Measurements from ENCODE around the gene GBGT1.

GBGT1 gene

DNA sequence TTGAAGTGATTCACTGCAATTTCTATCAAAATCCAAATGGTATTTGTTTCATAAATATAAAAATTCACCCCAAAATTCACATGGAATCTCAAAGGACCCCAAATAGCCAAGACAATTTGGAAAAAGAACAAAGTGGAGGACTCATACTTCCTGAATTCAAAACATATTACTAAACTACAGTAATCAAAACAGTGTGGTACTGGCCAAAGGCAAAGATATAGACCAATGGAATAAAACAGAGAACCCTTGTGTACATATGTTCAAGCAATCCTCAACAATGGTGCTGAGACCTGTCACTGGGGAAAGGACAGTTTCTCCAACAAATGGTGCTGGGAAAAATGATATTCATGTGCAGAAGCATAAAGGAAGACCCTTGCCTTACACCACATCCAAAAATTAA lies 31.3 kb upstream of the GBGT1 start:
- no peaks in the 10 kb centered on the region for H3K9me3 ChIP-seq (ENCODE audit: insufficient read depth, low read length)
- H3K4me3 ChIP-seq (ENCODE audit: insufficient read depth, low read length, poor library complexity, severe bottlenecking): no peak overlapping the region
- no peaks in the 10 kb centered on the region for H3K9me2 ChIP-seq (replicated peaks; ENCODE audit: insufficient read depth, low read length)
- TF ChIP-seq, protein P1, sequence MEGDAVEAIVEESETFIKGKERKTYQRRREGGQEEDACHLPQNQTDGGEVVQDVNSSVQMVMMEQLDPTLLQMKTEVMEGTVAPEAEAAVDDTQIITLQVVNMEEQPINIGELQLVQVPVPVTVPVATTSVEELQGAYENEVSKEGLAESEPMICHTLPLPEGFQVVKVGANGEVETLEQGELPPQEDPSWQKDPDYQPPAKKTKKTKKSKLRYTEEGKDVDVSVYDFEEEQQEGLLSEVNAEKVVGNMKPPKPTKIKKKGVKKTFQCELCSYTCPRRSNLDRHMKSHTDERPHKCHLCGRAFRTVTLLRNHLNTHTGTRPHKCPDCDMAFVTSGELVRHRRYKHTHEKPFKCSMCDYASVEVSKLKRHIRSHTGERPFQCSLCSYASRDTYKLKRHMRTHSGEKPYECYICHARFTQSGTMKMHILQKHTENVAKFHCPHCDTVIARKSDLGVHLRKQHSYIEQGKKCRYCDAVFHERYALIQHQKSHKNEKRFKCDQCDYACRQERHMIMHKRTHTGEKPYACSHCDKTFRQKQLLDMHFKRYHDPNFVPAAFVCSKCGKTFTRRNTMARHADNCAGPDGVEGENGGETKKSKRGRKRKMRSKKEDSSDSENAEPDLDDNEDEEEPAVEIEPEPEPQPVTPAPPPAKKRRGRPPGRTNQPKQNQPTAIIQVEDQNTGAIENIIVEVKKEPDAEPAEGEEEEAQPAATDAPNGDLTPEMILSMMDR (IDR thresholded peaks at IDR 0.05; ENCODE audit: insufficient read depth, low read length, poor library complexity, severe bottlenecking): no peak
- no peak for TF ChIP-seq EZH2phosphoT487 (conservative IDR thresholded peaks at IDR 0.05; ENCODE audit: low read length)
- H3K27ac ChIP-seq (ENCODE audit: low read depth, low read length): no peak overlapping the region
- H2AFZ ChIP-seq (ENCODE audit: low read depth, low read length, severe bottlenecking): no peak overlapping the region
- no peak overlapping the region for H3K4me2 ChIP-seq (ENCODE audit: low read depth, low read length, poor library complexity, severe bottlenecking)
- no peaks in the 10 kb centered on the region for H3K79me2 ChIP-seq (ENCODE audit: insufficient read depth, low read length)
- H3K36me3 ChIP-seq (ENCODE audit: low read length): no peaks in the 10 kb centered on the region
- no peak overlapping the region for H3K9ac ChIP-seq (ENCODE audit: low read length)
- no peaks in the 10 kb centered on the region for H3F3A ChIP-seq (ENCODE audit: insufficient read depth)
- no peaks in the 10 kb centered on the region for H3K27me3 ChIP-seq (ENCODE audit: low read length)
- H4K20me1 ChIP-seq (ENCODE audit: low read depth, low read length): no peaks in the 10 kb centered on the region

DNA sequence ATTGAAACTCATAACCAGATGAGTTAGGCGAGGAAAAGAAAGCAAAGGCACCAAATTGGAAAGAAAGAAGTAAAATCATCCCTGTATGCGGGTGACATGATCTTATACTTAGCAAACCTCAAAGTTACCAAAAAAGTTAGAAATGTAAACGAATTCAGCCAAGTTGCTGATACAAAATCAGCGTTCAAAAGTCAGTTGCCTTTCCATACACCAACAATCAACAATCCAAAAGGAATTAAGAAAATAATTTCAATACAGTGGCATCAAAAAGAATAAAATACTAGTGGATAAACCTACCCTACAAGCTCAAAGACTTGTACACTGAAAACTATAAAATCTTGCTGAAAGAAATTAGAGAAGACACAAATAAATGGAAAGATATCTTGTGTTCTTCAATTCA lies 30.9 kb upstream of the GBGT1 start:
- Histone ChIP-seq H3K27ac (ENCODE audit: low read depth, low read length) (no peak overlapping the region), H3K9me3 (ENCODE audit: insufficient read depth, low read length) (no peaks in the 10 kb centered on the region), H4K20me1 (ENCODE audit: low read depth, low read length) (no peaks in the 10 kb centered on the region), H3K9ac (ENCODE audit: low read length) (no peak overlapping the region), H3K9me2 (replicated peaks; ENCODE audit: insufficient read depth, low read length) (no peaks in the 10 kb centered on the region), H2AFZ (ENCODE audit: low read depth, low read length, severe bottlenecking) (no peak overlapping the region), H3K4me3 (ENCODE audit: insufficient read depth, low read length, poor library complexity, severe bottlenecking) (no peak overlapping the region), H3K4me2 (ENCODE audit: low read depth, low read length, poor library complexity, severe bottlenecking) (no peak overlapping the region), H3F3A (ENCODE audit: insufficient read depth) (no peaks in the 10 kb centered on the region), H3K79me2 (ENCODE audit: insufficient read depth, low read length) (no peaks in the 10 kb centered on the region), H3K36me3 (ENCODE audit: low read length) (no peaks in the 10 kb centered on the region), H3K27me3 (ENCODE audit: low read length) (no peaks in the 10 kb centered on the region)
- no peak for TF ChIP-seq EZH2phosphoT487 (conservative IDR thresholded peaks at IDR 0.05; ENCODE audit: low read length)
- TF ChIP-seq, protein P1 (IDR thresholded peaks at IDR 0.05; ENCODE audit: insufficient read depth, low read length, poor library complexity, severe bottlenecking): no peak

DNA sequence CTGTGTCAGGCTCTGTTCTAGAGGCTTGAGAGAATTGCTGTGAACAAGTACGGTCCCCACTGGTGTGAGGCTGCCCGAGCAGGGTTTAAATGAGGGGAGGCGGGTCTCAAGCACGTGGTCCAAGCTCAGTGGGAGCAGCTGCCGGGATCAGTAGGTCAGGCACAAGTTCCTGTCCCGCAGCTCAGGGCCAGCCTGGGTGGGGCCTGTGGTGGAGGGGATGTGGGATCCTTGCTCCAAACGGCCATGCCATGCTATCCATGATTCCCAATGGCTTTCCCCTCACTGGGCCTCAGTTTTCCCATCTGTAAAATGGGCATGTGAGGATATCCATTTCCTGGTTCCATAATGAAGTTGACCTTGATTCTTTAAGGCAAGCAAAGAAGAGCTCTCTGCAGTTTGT lies 28.3 kb upstream of the GBGT1 start:
- H3K4me3 ChIP-seq (ENCODE audit: insufficient read depth, low read length, poor library complexity, severe bottlenecking): no peak overlapping the region
- H3K27me3 ChIP-seq (ENCODE audit: low read length): no peaks in the 10 kb centered on the region

More for the DNA sequence above, 28.3 kb upstream of the GBGT1 start:
- Histone ChIP-seq H2AFZ (ENCODE audit: low read depth, low read length, severe bottlenecking) (no peak overlapping the region), H3K9ac (ENCODE audit: low read length) (no peak overlapping the region), H3K36me3 (ENCODE audit: low read length) (no peaks in the 10 kb centered on the region), H3K27ac (ENCODE audit: low read depth, low read length) (no peak overlapping the region), H3K79me2 (ENCODE audit: insufficient read depth, low read length) (no peaks in the 10 kb centered on the region), H3K9me2 (replicated peaks; ENCODE audit: insufficient read depth, low read length) (no peaks in the 10 kb centered on the region), H3K9me3 (ENCODE audit: insufficient read depth, low read length) (no peaks in the 10 kb centered on the region), H3K4me2 (ENCODE audit: low read depth, low read length, poor library complexity, severe bottlenecking) (no peak overlapping the region), H4K20me1 (ENCODE audit: low read depth, low read length) (no peaks in the 10 kb centered on the region), H3F3A (ENCODE audit: insufficient read depth) (no peaks in the 10 kb centered on the region)
- TF ChIP-seq, protein P1 (IDR thresholded peaks at IDR 0.05; ENCODE audit: insufficient read depth, low read length, poor library complexity, severe bottlenecking): no peak
- TF ChIP-seq EZH2phosphoT487 (conservative IDR thresholded peaks at IDR 0.05; ENCODE audit: low read length): no peak

All from SU-DHL-6 (cell line).